Measurements from ENCODE around the gene OR6A2.
"Not testable (repeated sequence)": the region's sequence is repeated elsewhere in the genome, so short reads cannot be mapped to it uniquely, and the experiment has no call there.

OR6A2 gene

DNA sequence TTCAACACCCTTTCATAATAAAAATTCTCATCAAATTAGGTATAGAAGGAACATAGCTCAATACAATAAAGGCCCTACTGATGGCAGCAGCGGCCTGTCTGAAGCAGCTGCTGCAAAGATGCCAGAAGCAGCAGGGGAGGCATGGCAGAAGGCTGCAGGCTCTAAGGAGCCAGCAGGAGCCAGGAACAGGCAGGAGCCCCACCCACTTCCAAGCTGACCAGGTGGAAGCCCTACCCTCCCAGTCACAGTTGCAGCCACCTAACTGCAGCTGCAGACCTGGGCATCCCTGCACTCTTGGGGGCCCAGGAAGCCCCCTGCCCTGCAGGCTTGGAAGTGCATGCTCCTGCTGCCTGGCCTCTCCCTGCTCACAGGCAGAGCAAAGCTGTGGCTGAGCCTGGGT lies 18.2 kb upstream of the OR6A2 start:
- Histone ChIP-seq H3K36me3 (ENCODE audit: control insufficient read depth, insufficient read depth, low read length) (no peaks in the 10 kb centered on the region), H3K4me3 (replicated peaks; ENCODE audit: low read depth, low read length) (no peak overlapping the region), H3K27me3 (replicated peaks; ENCODE audit: control insufficient read depth, insufficient read depth, low read length) (no peaks in the 10 kb centered on the region)
- TF ChIP-seq, protein P1, sequence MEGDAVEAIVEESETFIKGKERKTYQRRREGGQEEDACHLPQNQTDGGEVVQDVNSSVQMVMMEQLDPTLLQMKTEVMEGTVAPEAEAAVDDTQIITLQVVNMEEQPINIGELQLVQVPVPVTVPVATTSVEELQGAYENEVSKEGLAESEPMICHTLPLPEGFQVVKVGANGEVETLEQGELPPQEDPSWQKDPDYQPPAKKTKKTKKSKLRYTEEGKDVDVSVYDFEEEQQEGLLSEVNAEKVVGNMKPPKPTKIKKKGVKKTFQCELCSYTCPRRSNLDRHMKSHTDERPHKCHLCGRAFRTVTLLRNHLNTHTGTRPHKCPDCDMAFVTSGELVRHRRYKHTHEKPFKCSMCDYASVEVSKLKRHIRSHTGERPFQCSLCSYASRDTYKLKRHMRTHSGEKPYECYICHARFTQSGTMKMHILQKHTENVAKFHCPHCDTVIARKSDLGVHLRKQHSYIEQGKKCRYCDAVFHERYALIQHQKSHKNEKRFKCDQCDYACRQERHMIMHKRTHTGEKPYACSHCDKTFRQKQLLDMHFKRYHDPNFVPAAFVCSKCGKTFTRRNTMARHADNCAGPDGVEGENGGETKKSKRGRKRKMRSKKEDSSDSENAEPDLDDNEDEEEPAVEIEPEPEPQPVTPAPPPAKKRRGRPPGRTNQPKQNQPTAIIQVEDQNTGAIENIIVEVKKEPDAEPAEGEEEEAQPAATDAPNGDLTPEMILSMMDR (IDR thresholded peaks at IDR 0.05; ENCODE audit: insufficient read depth, low read length, poor library complexity, severe bottlenecking) = no peak
- no peak for DNase-seq (ENCODE audit: extremely low read depth, insufficient read length)

DNA sequence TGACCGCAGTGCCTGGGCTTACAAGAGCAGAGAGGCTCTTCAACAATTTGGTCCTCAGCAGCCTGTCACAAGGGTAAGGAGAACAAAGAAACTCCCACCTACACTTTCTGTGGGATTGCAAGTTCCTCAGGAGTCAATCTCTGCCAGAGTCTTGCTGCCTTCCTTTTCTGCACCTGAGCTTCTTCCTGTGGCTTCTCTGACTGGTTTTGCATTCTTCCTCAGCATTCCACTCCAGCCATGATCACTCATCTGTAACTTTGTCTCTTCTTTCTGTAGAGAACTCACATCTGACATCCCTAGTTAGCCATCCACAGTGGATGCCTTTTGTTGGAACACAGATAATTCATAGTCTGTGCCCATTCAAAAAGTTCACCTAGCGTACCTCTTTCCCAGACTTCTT lies 14.2 kb upstream of the OR6A2 start:
- no peak for DNase-seq (ENCODE audit: extremely low read depth, insufficient read length)
- Histone ChIP-seq H3K36me3 (ENCODE audit: control insufficient read depth, insufficient read depth, low read length) (no peaks in the 10 kb centered on the region), H3K27me3 (replicated peaks; ENCODE audit: control insufficient read depth, insufficient read depth, low read length) (no peaks in the 10 kb centered on the region), H3K4me3 (replicated peaks; ENCODE audit: low read depth, low read length) (no peak overlapping the region)
- TF ChIP-seq, protein P1 (IDR thresholded peaks at IDR 0.05; ENCODE audit: insufficient read depth, low read length, poor library complexity, severe bottlenecking) = no peak

DNA sequence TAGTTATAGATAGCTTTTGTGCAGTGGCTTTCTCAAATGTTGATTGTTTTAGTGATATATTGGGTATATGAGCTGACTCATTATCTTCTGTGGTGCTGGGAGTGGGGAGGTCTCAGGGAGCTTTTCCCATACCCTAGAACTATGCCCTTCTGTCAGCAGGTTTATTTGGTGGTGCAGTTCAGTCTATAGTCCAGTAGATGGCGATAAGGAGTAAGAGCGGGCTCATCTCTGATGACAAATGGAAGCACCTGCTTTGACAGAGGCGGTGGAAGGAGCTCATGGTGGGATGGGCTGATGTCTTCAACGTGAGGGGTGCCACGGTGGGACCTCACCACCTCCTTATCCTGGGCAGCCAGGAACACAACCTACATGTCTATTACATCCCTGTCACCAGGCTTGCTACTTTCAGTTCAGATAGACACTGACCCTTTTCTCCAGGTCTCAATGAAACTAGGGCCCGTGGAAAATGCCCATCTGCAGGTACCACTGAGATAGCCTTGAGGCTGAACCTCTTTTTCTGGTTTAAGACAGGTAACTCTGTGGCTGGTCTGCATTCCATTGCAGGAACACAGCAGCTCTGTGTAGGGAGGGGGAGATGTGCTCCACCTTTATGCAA lies 13.0 kb upstream of the OR6A2 start:
- no peaks in the 10 kb centered on the region for H3K27me3 ChIP-seq (replicated peaks; ENCODE audit: control insufficient read depth, insufficient read depth, low read length)
- TF ChIP-seq, protein P1 (IDR thresholded peaks at IDR 0.05; ENCODE audit: insufficient read depth, low read length, poor library complexity, severe bottlenecking) = peak; percentile 91
- peak; percentile 17 for DNase-seq (ENCODE audit: extremely low read depth, insufficient read length)
- no peaks in the 10 kb centered on the region for H3K36me3 ChIP-seq (ENCODE audit: control insufficient read depth, insufficient read depth, low read length)
- no peak overlapping the region for H3K4me3 ChIP-seq (replicated peaks; ENCODE audit: low read depth, low read length)

DNA sequence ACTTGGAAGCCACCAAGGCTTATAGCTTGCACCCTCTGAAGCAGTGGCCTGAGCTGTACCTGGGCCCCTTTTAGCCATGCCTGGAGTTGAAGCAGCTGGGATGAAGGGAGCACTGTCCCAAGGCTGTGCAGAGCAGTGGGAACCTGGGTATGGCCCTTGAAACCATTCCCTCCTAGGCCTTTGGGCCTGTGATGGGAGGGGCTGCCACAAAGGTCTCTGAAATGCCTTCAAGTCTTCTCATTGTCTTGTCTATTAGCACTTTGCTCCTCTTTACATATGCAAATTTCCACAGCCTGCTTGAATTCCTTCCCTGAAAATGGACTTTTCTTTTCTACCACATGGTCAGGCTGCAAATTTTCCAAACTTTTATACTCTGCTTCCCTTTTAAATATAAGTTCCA lies 1.6 kb upstream of the OR6A2 start:
- H3K36me3 ChIP-seq (ENCODE audit: control insufficient read depth, insufficient read depth, low read length); H3K27me3 ChIP-seq (replicated peaks; ENCODE audit: control insufficient read depth, insufficient read depth, low read length); DNase-seq (ENCODE audit: extremely low read depth, insufficient read length); H3K4me3 ChIP-seq (replicated peaks; ENCODE audit: low read depth, low read length): not testable (repeated sequence)

DNA sequence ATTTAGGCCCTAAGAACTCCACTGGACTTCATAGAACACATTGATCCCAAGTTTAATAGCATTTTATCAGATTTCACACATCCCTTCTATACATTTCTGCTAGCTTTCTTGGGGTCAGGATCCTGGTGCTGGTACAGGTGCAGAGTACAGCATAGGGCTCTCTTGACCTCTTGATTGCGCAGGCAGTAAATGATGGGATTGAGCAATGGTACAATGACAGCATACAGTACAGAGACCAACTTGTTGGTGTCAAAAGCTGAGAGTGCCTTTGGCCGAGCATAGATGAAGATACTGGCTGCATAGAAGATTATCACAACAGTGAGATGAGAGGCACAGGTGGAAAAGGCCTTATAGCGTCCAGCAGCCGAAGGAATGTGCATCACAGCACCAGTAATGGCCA lies 4.8 kb downstream of the OR6A2 start:
- TF ChIP-seq, protein P1 (IDR thresholded peaks at IDR 0.05; ENCODE audit: insufficient read depth, low read length, poor library complexity, severe bottlenecking) = no peak
- DNase-seq (ENCODE audit: extremely low read depth, insufficient read length) = no peak
- H3K27me3 ChIP-seq (replicated peaks; ENCODE audit: control insufficient read depth, insufficient read depth, low read length) = no peaks in the 10 kb centered on the region
- H3K36me3 ChIP-seq (ENCODE audit: control insufficient read depth, insufficient read depth, low read length) = no peaks in the 10 kb centered on the region
- no peak overlapping the region for H3K4me3 ChIP-seq (replicated peaks; ENCODE audit: low read depth, low read length)

DNA sequence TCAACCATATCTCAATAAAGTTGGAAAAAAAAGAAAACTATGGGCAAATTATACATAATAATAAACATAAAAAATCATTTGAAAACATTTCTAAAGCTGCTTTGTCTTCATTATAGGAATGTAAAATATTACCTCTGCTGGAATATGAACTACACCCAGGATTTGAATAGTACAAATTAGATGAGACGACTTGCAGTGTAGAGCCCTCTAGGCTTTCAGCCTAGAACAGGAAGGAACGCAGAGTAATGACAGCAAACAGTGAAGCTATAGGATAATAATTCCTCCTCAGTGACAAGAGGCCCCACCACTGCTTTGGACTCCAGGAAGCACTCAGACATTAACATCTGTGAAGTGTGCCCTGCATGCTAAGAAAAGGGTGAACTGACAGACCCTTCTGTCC lies 8.9 kb downstream of the OR6A2 start:
- no peak for DNase-seq (ENCODE audit: extremely low read depth, insufficient read length)
- no peaks in the 10 kb centered on the region for H3K27me3 ChIP-seq (replicated peaks; ENCODE audit: control insufficient read depth, insufficient read depth, low read length)
- no peaks in the 10 kb centered on the region for H3K36me3 ChIP-seq (ENCODE audit: control insufficient read depth, insufficient read depth, low read length)
- TF ChIP-seq, protein P1 (IDR thresholded peaks at IDR 0.05; ENCODE audit: insufficient read depth, low read length, poor library complexity, severe bottlenecking) = no peak
- no peak overlapping the region for H3K4me3 ChIP-seq (replicated peaks; ENCODE audit: low read depth, low read length)
